ENCODE data around the gene PRKAG2. TPM values are rescaled to one million over a fixed set of nuclear protein-coding genes. Genes with fewer than 3 reads are reported as not detected.

Gene PRKAG2
- polyA plus RNA-seq, 1 of the 3 experiments (the other 2 are of a cell fraction) = 51.6 TPM

- 6% methylated on average over 45 of the region's 111 CpGs for WGBS (ENCODE audit: low lambda C conversion rate)
- H2AFZ ChIP-seq (ENCODE audit: low read depth) = peak overlapping the region; percentile 54; the same call in 1 of the 2 replicates
- no peaks in the 10 kb centered on the region for H3K27me3 ChIP-seq (ENCODE audit: insufficient read depth)
- DNase-seq = peak; percentile 97
- peak overlapping the region; percentile 53 to 55 for H3K27ac ChIP-seq (ENCODE audit: low read depth in 2 of 2, low read length in 1 of 2)
- CTCF ChIA-PET = interaction anchor here (0.6 to 16.8 kb wide), 42 partner anchors 8 to 1228 kb away, joined by 3 to 203 read pairs (median 4); no protein-coding TSS in a partner anchor
- no peaks in the 10 kb centered on the region for H4K20me1 ChIP-seq (ENCODE audit: insufficient read depth)
- H3K4me1 ChIP-seq (ENCODE audit: control insufficient read depth in 1 of 2, insufficient read depth in 2 of 2, low read depth in 1 of 2, low read length in 1 of 2) = peaks cover 4 to 15% of the 10 kb centered on the region in 2 experiments; a peak in 2 of 4 replicates
- peak overlapping the region; percentile 91 for H3K4me2 ChIP-seq
- H3K9ac ChIP-seq = peak overlapping the region; percentile 78
- H3K36me3 ChIP-seq (replicated peaks in 1 of 2; ENCODE audit: control insufficient read depth in 1 of 2, insufficient read depth in 2 of 2, low read length in 1 of 2) = peaks cover 0 to 3% of the 10 kb centered on the region in 2 experiments
- H3F3A ChIP-seq (replicated peaks; ENCODE audit: insufficient read depth) = peaks cover 32% of the 10 kb centered on the region
- H3K4me3 ChIP-seq (ENCODE audit: low read depth in 2 of 2, low read length in 1 of 2) = peak overlapping the region; percentile 83 to 87
- no peaks in the 10 kb centered on the region for H3K9me2 ChIP-seq
- POLR2A ChIA-PET = no interaction called here
- peaks cover 39% of the 10 kb centered on the region for H3K79me2 ChIP-seq (ENCODE audit: insufficient read depth)
- no peaks in the 10 kb centered on the region for H3K9me3 ChIP-seq
- TF ChIP-seq, protein P1, sequence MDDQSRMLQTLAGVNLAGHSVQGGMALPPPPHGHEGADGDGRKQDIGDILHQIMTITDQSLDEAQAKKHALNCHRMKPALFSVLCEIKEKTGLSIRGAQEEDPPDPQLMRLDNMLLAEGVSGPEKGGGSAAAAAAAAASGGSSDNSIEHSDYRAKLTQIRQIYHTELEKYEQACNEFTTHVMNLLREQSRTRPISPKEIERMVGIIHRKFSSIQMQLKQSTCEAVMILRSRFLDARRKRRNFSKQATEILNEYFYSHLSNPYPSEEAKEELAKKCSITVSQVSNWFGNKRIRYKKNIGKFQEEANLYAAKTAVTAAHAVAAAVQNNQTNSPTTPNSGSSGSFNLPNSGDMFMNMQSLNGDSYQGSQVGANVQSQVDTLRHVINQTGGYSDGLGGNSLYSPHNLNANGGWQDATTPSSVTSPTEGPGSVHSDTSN (IDR thresholded peaks at IDR 0.05) = no peak
- TF ChIP-seq TAF1 (IDR thresholded peaks at IDR 0.05; ENCODE audit: borderline replicate concordance, low read depth, low read length) (0 out of 2 replicates have a peak, but pooled peaks have one; percentile 13), FOXM1 (IDR thresholded peaks at IDR 0.05; ENCODE audit: low read depth) (no peak), POLR2AphosphoS5 (IDR thresholded peaks at IDR 0.05; ENCODE audit: low read depth, low read length) (no peak), RFX5 (IDR thresholded peaks at IDR 0.05; ENCODE audit: low read length) (no peak), YY1 (IDR thresholded peaks at IDR 0.05; ENCODE audit: low read depth) (0 out of 2 replicates have a peak, but pooled peaks have one; percentile 22), NRF1 (IDR thresholded peaks at IDR 0.05; ENCODE audit: low read depth, low read length) (no peak), ELF1 (IDR thresholded peaks at IDR 0.05) (no peak), NFIC (IDR thresholded peaks at IDR 0.05; ENCODE audit: borderline replicate concordance) (no peak), GABPA (IDR thresholded peaks at IDR 0.05; ENCODE audit: low read depth) (no peak), JUND (IDR thresholded peaks at IDR 0.05) (no peak), REST (IDR thresholded peaks at IDR 0.05; ENCODE audit: low read depth, low read length) (peak; percentile 27; the same call in 1 of the 2 replicates), SIN3A (IDR thresholded peaks at IDR 0.05; ENCODE audit: borderline replicate concordance, low read depth, low read length) (no peak; the same call in 1 of the 2 replicates), TEAD4 (IDR thresholded peaks at IDR 0.05; ENCODE audit: borderline replicate concordance, insufficient read depth) (no peak), USF2 (IDR thresholded peaks at IDR 0.05; ENCODE audit: borderline replicate concordance, low read depth, low read length) (no peak), EP300 (IDR thresholded peaks at IDR 0.05; ENCODE audit: borderline replicate concordance in 1 of 2, low read depth in 1 of 2, low read length in 1 of 2) (no peak), FOSL2 (IDR thresholded peaks at IDR 0.05; ENCODE audit: borderline replicate concordance, low read depth) (no peak), RCOR1 (IDR thresholded peaks at IDR 0.05; ENCODE audit: low read length) (no peak), MEF2A (IDR thresholded peaks at IDR 0.05; ENCODE audit: borderline replicate concordance, low read depth) (no peak), GATA2 (CRISPR knock-in tag; IDR thresholded peaks at IDR 0.05) (no peak)
- TF ChIP-seq, protein P2, sequence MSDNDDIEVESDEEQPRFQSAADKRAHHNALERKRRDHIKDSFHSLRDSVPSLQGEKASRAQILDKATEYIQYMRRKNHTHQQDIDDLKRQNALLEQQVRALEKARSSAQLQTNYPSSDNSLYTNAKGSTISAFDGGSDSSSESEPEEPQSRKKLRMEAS (IDR thresholded peaks at IDR 0.05; ENCODE audit: low read depth) = peak; percentile 86
- TF ChIP-seq, protein P3, sequence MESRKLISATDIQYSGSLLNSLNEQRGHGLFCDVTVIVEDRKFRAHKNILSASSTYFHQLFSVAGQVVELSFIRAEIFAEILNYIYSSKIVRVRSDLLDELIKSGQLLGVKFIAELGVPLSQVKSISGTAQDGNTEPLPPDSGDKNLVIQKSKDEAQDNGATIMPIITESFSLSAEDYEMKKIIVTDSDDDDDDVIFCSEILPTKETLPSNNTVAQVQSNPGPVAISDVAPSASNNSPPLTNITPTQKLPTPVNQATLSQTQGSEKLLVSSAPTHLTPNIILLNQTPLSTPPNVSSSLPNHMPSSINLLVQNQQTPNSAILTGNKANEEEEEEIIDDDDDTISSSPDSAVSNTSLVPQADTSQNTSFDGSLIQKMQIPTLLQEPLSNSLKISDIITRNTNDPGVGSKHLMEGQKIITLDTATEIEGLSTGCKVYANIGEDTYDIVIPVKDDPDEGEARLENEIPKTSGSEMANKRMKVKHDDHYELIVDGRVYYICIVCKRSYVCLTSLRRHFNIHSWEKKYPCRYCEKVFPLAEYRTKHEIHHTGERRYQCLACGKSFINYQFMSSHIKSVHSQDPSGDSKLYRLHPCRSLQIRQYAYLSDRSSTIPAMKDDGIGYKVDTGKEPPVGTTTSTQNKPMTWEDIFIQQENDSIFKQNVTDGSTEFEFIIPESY (IDR thresholded peaks at IDR 0.05; ENCODE audit: borderline replicate concordance, low read depth) = no peak
- TF ChIP-seq, protein P4, sequence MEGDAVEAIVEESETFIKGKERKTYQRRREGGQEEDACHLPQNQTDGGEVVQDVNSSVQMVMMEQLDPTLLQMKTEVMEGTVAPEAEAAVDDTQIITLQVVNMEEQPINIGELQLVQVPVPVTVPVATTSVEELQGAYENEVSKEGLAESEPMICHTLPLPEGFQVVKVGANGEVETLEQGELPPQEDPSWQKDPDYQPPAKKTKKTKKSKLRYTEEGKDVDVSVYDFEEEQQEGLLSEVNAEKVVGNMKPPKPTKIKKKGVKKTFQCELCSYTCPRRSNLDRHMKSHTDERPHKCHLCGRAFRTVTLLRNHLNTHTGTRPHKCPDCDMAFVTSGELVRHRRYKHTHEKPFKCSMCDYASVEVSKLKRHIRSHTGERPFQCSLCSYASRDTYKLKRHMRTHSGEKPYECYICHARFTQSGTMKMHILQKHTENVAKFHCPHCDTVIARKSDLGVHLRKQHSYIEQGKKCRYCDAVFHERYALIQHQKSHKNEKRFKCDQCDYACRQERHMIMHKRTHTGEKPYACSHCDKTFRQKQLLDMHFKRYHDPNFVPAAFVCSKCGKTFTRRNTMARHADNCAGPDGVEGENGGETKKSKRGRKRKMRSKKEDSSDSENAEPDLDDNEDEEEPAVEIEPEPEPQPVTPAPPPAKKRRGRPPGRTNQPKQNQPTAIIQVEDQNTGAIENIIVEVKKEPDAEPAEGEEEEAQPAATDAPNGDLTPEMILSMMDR (IDR thresholded peaks at IDR 0.05) = peak; percentile 38
Observed at GRCh38 chr7:151631953-151632749, 244.8 kb downstream of the PRKAG2 start.
